Trophoblast cell (in vitro differentiated cells and primary cell): ENCODE results near the gene SYNPR.

ENCODE experiments used
- DNase-seq, 2 donors: peaks; one replicate each; pipeline ENCODE4 v3.0.0-alpha.2; 2016
- H2AFZ ChIP-seq: 2 replicates; pipeline ENCODE4 v1.6.1; 2013; ENCODE audit warnings: low read length, moderate library complexity, mild to moderate bottlenecking; ENCODE audit not compliant: insufficient read depth, poor library complexity
- H2AK5ac ChIP-seq: 2 replicates; pipeline ENCODE4 v1.6.1; 2013; ENCODE audit warnings: mild to moderate bottlenecking, low read length
- H2BK120ac ChIP-seq: 2 replicates; pipeline ENCODE4 v1.6.1; 2013; ENCODE audit warnings: low read length, mild to moderate bottlenecking, moderate library complexity; ENCODE audit not compliant: insufficient read depth, poor library complexity
- H2BK12ac ChIP-seq: 2 replicates; pipeline ENCODE4 v1.6.1; 2013; ENCODE audit warnings: mild to moderate bottlenecking, low read length, moderate library complexity
- H2BK5ac ChIP-seq: 2 replicates; pipeline ENCODE4 v1.6.1; 2013; ENCODE audit warnings: low read length, low read depth, moderate library complexity, mild to moderate bottlenecking; ENCODE audit not compliant: poor library complexity
- H3K14ac ChIP-seq: 2 replicates; pipeline ENCODE4 v1.6.1; 2013; ENCODE audit warnings: mild to moderate bottlenecking, low read length
- H3K18ac ChIP-seq: 2 replicates; pipeline ENCODE4 v1.6.1; 2013; ENCODE audit warnings: mild to moderate bottlenecking, low read length
- H3K23ac ChIP-seq: 2 replicates; pipeline ENCODE4 v1.6.1; 2013; ENCODE audit warnings: low read length
- H3K27ac ChIP-seq: 2 replicates; pipeline ENCODE4 v1.5.1; 2013; ENCODE audit warnings: low read depth, mild to moderate bottlenecking, inconsistent platforms, low read length, moderate library complexity
- H3K27me3 ChIP-seq: 2 replicates; pipeline ENCODE4 v1.6.1; 2013; ENCODE audit warnings: inconsistent platforms, mild to moderate bottlenecking, low read length, moderate library complexity; ENCODE audit not compliant: insufficient read depth
- H3K36me3 ChIP-seq, 2 experiments: 1 replicate in 1 of 2; 2 replicates in 1 of 2; pipeline ENCODE4 v1.6.1; 2013; ENCODE audit warnings: low read length in 2 of 2, mild to moderate bottlenecking in 2 of 2, moderate library complexity in 1 of 2; ENCODE audit not compliant: insufficient read depth in 2 of 2, control insufficient read depth in 1 of 2
- H3K4ac ChIP-seq: 2 replicates; pipeline ENCODE4 v1.6.1; 2013; ENCODE audit warnings: low read depth, mild to moderate bottlenecking, low read length, moderate library complexity
- H3K4me1 ChIP-seq, 2 experiments: 1 replicate in 1 of 2; 2 replicates in 1 of 2; pipeline ENCODE4 v1.6.1; 2013; ENCODE audit warnings: low read length in 2 of 2, mild to moderate bottlenecking in 2 of 2, moderate library complexity in 1 of 2; ENCODE audit not compliant: insufficient read depth in 2 of 2, control insufficient read depth in 1 of 2
- H3K4me2 ChIP-seq: 2 replicates; pipeline ENCODE4 v1.6.1; 2013; ENCODE audit warnings: inconsistent platforms, mild to moderate bottlenecking, low read length, moderate library complexity
- H3K4me3 ChIP-seq: 2 replicates; pipeline ENCODE4 v1.5.1; 2013; ENCODE audit warnings: mild to moderate bottlenecking, low read depth, low read length, inconsistent platforms
- H3K79me1 ChIP-seq: one replicate; pipeline ENCODE4 v1.6.1; 2013; ENCODE audit warnings: low read length
- H3K79me2 ChIP-seq: 2 replicates; pipeline ENCODE4 v1.6.1; 2013; ENCODE audit warnings: low read length, mild to moderate bottlenecking; ENCODE audit not compliant: control insufficient read depth, insufficient read depth, poor library complexity
- H3K9ac ChIP-seq: 2 replicates; pipeline ENCODE4 v1.6.1; 2013; ENCODE audit warnings: mild to moderate bottlenecking, low read length
- H3K9me3 ChIP-seq: 2 replicates; pipeline ENCODE4 v1.6.1; 2013; ENCODE audit warnings: low read depth, mild to moderate bottlenecking, control low read depth, inconsistent platforms, low read length; ENCODE audit not compliant: insufficient read depth
- H4K12ac ChIP-seq: 2 replicates; pipeline ENCODE4 v1.6.1; 2013; ENCODE audit warnings: low read depth, mild to moderate bottlenecking, low read length, moderate library complexity
- H4K8ac ChIP-seq: 2 replicates; pipeline ENCODE4 v1.6.1; 2013; ENCODE audit warnings: low read depth, mild to moderate bottlenecking, low read length, moderate library complexity
- H4K91ac ChIP-seq: one replicate; pipeline ENCODE4 v1.6.1; 2013; ENCODE audit warnings: low read depth, mild to moderate bottlenecking, low read length, moderate library complexity
- WGBS: extraction: QIAGEN DNeasy Blood & Tissue Kit; methylation state at CpG from one replicate; pipeline ENCODE4 v1.1.7; 2013; ENCODE audit warnings: missing lambda C conversion rate; ENCODE audit not compliant: insufficient read length, insufficient coverage; ENCODE audit errors: extremely low coverage; 5-methylcytosine and 5-hydroxymethylcytosine counted together

The SYNPR gene

GRCh38 chr3:63384382-63384781 lies 106.3 kb downstream of the SYNPR start:
- Histone ChIP-seq H2BK120ac (no peak overlapping the region), H3K27me3 (no peaks in the 10 kb centered on the region), H4K8ac (no peak overlapping the region), H3K9me3 (no peaks in the 10 kb centered on the region), H3K18ac (no peak overlapping the region), H3K14ac (no peak overlapping the region), H3K36me3 (no peaks in the 10 kb centered on the region), H2AK5ac (no peak overlapping the region), H3K4ac (no peak overlapping the region), H3K79me2 (no peaks in the 10 kb centered on the region), H4K12ac (no peak overlapping the region), H3K79me1 (no peaks in the 10 kb centered on the region), H2AFZ (no peak overlapping the region), H4K91ac (no peak overlapping the region), H2BK5ac (no peak overlapping the region), H3K4me2 (no peak overlapping the region), H3K23ac (no peak overlapping the region), H3K9ac (no peak overlapping the region), H3K27ac (no peak overlapping the region), H3K4me3 (no peak overlapping the region), H3K4me1 (no peaks in the 10 kb centered on the region), H2BK12ac (no peak overlapping the region)
- no CpG with 5 or more reads among the region's 3 CpGs for whole genome bisulfite sequencing
- DNase-seq: no peak

GRCh38 chr3:63385629-63386028 lies 107.5 kb downstream of the SYNPR start:
- H3K9ac ChIP-seq: no peak overlapping the region
- H3K27ac ChIP-seq: no peak overlapping the region
- H3K27me3 ChIP-seq: no peaks in the 10 kb centered on the region
- no peaks in the 10 kb centered on the region for H3K4me1 ChIP-seq
- no peaks in the 10 kb centered on the region for H3K36me3 ChIP-seq
- H4K12ac ChIP-seq: no peak overlapping the region
- no peaks in the 10 kb centered on the region for H3K9me3 ChIP-seq
- no peak overlapping the region for H2AFZ ChIP-seq
- no CpG with 5 or more reads among the region's 3 CpGs for WGBS
- no peak overlapping the region for H2BK120ac ChIP-seq
- H3K79me1 ChIP-seq: no peaks in the 10 kb centered on the region
- H3K14ac ChIP-seq: no peak overlapping the region
- H2AK5ac ChIP-seq: no peak overlapping the region
- no peak overlapping the region for H4K91ac ChIP-seq
- H3K79me2 ChIP-seq: no peaks in the 10 kb centered on the region
- no peak overlapping the region for H4K8ac ChIP-seq
- no peak overlapping the region for H2BK5ac ChIP-seq
- H3K4me2 ChIP-seq: no peak overlapping the region
- no peak for DNase-seq
- H2BK12ac ChIP-seq: no peak overlapping the region
- no peak overlapping the region for H3K18ac ChIP-seq
- H3K4me3 ChIP-seq: no peak overlapping the region
- H3K4ac ChIP-seq: no peak overlapping the region
- H3K23ac ChIP-seq: no peak overlapping the region

DNA sequence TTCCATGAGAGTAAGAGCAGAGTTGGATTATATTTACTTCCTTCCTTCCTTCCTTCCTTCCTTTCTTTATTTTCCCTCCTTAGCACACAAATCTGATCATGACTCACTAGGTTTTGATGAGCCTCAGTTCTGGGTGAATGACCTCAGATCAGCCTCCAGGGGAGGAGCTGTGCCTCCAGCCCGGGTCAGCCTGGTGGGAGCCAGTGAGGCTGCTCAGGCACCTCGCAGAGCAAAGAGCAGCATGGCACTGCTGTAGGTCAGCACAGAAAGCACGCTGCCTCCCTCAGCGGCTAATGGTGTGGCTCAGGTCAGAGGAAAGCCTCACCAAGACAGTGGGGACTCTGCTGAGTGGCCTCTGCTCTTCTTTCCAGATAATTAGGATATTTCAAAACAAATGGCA lies 108.5 kb downstream of the SYNPR start:
- Histone ChIP-seq H3K18ac (no peak overlapping the region), H3K27me3 (no peaks in the 10 kb centered on the region), H4K12ac (no peak overlapping the region), H3K79me2 (no peaks in the 10 kb centered on the region), H3K27ac (no peak overlapping the region), H3K4me2 (no peak overlapping the region), H2BK5ac (no peak overlapping the region), H2AFZ (no peak overlapping the region), H3K4ac (no peak overlapping the region), H3K9me3 (no peaks in the 10 kb centered on the region), H4K8ac (no peak overlapping the region), H2BK120ac (no peak overlapping the region), H3K9ac (no peak overlapping the region), H3K79me1 (no peaks in the 10 kb centered on the region), H3K36me3 (no peaks in the 10 kb centered on the region), H3K14ac (no peak overlapping the region), H2BK12ac (no peak overlapping the region), H3K4me1 (no peaks in the 10 kb centered on the region), H3K23ac (no peak overlapping the region), H3K4me3 (no peak overlapping the region), H4K91ac (no peak overlapping the region), H2AK5ac (no peak overlapping the region)
- WGBS: no CpG with 5 or more reads among the region's 4 CpGs
- no peak for DNase-seq

DNA sequence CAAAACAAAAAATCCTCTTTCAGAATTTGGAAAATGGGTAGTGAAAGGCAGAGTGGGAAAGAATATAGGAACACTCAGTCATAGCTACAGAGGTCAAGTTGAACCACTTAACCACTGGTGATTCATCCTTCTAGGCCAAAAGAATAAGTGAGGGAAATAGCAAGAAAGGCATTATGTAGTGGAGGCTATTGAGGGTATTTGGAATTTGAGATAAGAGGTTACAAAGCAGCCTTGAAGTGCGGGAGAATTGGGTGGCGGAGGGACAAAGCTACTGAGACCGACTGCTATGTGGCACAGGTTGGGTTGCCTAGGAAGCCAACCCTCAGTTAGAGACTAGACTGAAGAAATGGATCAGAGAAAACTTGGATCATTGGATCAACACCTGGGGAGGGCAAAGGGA lies 109.5 kb downstream of the SYNPR start:
- Histone ChIP-seq H2AFZ (no peak overlapping the region), H3K14ac (no peak overlapping the region), H3K4me3 (no peak overlapping the region), H3K27ac (no peak overlapping the region), H3K9me3 (no peaks in the 10 kb centered on the region), H4K12ac (no peak overlapping the region), H2BK120ac (no peak overlapping the region), H3K4me2 (no peak overlapping the region), H4K8ac (no peak overlapping the region), H3K4me1 (no peaks in the 10 kb centered on the region), H3K36me3 (no peaks in the 10 kb centered on the region), H4K91ac (no peak overlapping the region), H3K27me3 (no peaks in the 10 kb centered on the region), H3K23ac (no peak overlapping the region), H3K18ac (no peak overlapping the region), H3K79me1 (no peaks in the 10 kb centered on the region), H3K9ac (no peak overlapping the region), H3K79me2 (no peaks in the 10 kb centered on the region), H2AK5ac (no peak overlapping the region), H2BK12ac (no peak overlapping the region), H3K4ac (no peak overlapping the region), H2BK5ac (no peak overlapping the region)
- WGBS: no CpG with 5 or more reads among the region's 3 CpGs
- no peak for DNase-seq
